Neural progenitor cell (in vitro differentiated cells): ENCODE results near the gene TLR10.

ENCODE experiments used
- EZH2 ChIP-seq: fragments of 200-600 bp; sonication (generic); IDR thresholded peaks from 2 replicates; pipeline ENCODE4 v1.6.1; 2017; ENCODE audit warnings: antibody characterized with exemption, mild to moderate bottlenecking, moderate library complexity
- EZH2phosphoT487 ChIP-seq: fragments of 200-600 bp; sonication (generic); IDR thresholded peaks from 2 replicates; pipeline ENCODE4 v1.6.1; 2017; ENCODE audit warnings: antibody characterized with exemption
- TF ChIP-seq, protein P1 (sequence below): fragments of 200-600 bp; sonication (generic); IDR thresholded peaks from 2 replicates; pipeline ENCODE4 v1.5.1; 2017; ENCODE audit warnings: antibody characterized with exemption, mild to moderate bottlenecking

DNA sequence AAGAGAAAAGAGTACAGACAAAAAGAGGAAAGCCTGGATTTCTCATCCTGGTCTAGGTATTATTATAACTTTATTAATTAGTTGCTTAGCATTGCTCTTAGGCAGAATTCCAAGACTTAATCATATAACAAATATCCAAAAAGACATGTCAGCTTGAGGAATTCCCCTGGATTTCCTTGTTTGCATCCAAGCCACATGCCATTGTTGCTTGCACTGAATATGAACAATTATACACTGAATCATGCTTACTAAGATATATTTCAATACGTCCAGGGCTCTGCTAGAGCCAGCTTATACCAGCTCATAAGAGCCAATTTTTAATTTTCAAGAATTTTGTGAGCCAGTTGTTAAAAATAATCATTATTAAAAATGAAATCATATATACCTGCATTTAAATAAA, 5.5 kb upstream of the TLR10 start:
- TF ChIP-seq, protein P1, sequence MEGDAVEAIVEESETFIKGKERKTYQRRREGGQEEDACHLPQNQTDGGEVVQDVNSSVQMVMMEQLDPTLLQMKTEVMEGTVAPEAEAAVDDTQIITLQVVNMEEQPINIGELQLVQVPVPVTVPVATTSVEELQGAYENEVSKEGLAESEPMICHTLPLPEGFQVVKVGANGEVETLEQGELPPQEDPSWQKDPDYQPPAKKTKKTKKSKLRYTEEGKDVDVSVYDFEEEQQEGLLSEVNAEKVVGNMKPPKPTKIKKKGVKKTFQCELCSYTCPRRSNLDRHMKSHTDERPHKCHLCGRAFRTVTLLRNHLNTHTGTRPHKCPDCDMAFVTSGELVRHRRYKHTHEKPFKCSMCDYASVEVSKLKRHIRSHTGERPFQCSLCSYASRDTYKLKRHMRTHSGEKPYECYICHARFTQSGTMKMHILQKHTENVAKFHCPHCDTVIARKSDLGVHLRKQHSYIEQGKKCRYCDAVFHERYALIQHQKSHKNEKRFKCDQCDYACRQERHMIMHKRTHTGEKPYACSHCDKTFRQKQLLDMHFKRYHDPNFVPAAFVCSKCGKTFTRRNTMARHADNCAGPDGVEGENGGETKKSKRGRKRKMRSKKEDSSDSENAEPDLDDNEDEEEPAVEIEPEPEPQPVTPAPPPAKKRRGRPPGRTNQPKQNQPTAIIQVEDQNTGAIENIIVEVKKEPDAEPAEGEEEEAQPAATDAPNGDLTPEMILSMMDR: no peak
- TF ChIP-seq EZH2 (no peak), EZH2phosphoT487 (no peak)
